Right lobe of liver (tissue), 4 donors: Measurements from ENCODE around the gene BOD1L1.

ENCODE experiments used
- CTCF ChIP-seq, 4 donors: fragments of 200-600 bp in 3 of 4; fragments of 450-650 bp in 1 of 4; IDR thresholded peaks; one replicate each; pipeline versions ENCODE4 v1.5.1 to v1.8.0; 2016 to 2022; ENCODE audit warnings: antibody characterized with exemption in 4 of 4, mild to moderate bottlenecking in 2 of 4
- POLR2A ChIP-seq: fragments of 450-650 bp; IDR thresholded peaks from one replicate; pipeline ENCODE4 v1.6.1; 2017; ENCODE audit warnings: antibody characterized with exemption, mild to moderate bottlenecking
- donor health status: DM: no; HTN: no; CAD: no.
- donor health status: DM: no; HTN: no; CAD: no.
- donor health status: DM: no; HTN: yes; CAD: no.

GRCh38 chr4:13601848-13602247, 25.7 kb downstream of the BOD1L1 start:
- TF ChIP-seq CTCF (IDR thresholded peaks at IDR 0.05) (no peak), POLR2A (no peak)
